ENCODE results near the gene CLEC2A.
"Not testable (repeated sequence)": the region's sequence is repeated elsewhere in the genome, so short reads cannot be mapped to it uniquely, and the experiment has no call there.

Gene CLEC2A

DNA sequence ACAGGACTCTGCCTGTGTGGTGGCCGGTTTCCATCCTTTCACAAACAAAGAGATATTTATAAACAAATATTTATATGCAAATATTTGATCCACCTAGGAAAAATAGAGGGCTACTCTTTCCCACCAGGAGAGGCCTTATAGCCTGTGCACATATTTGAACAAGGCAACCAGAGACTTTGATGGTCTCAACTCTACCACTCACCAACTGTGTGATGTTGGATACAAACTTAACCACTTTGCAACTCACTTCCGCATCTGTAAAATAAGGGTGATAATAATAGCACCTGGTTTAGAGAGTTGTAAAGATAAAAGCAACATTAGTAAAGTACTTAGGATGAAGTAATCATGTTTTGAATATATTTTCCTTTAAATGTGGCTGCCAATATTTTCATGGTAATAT is 37.5 kb upstream of the CLEC2A start:
- TF ChIP-seq, protein P1, sequence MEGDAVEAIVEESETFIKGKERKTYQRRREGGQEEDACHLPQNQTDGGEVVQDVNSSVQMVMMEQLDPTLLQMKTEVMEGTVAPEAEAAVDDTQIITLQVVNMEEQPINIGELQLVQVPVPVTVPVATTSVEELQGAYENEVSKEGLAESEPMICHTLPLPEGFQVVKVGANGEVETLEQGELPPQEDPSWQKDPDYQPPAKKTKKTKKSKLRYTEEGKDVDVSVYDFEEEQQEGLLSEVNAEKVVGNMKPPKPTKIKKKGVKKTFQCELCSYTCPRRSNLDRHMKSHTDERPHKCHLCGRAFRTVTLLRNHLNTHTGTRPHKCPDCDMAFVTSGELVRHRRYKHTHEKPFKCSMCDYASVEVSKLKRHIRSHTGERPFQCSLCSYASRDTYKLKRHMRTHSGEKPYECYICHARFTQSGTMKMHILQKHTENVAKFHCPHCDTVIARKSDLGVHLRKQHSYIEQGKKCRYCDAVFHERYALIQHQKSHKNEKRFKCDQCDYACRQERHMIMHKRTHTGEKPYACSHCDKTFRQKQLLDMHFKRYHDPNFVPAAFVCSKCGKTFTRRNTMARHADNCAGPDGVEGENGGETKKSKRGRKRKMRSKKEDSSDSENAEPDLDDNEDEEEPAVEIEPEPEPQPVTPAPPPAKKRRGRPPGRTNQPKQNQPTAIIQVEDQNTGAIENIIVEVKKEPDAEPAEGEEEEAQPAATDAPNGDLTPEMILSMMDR (IDR thresholded peaks at IDR 0.05; ENCODE audit: low read depth, low read length), result no peak
- no peak for DNase-seq (ENCODE audit: low read depth in 2 of 2)
- H3K4me3 ChIP-seq (replicated peaks in 1 of 2; ENCODE audit: low read depth in 2 of 2, low read length in 2 of 2), result no peak overlapping the region

DNA sequence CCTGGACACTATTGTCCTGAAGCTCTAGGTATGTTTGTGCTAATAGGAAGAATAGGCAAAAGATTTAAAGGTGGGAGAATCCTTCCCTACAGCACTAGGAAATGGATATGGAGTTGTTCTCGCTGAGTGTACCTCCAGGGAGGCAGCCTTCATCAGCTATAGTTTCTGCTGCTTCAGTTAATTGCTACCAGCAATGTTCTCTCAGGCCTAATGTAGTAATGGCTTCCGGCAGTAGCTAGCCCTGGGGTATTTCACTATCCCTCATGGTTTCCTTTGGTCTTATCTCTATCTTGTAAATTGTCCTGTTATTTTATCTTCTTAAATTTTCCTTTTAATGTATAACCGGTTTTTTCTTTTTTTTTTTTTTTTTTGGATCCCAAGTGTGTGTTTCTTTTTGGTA is 29.7 kb upstream of the CLEC2A start:
- H3K4me3 ChIP-seq (replicated peaks in 1 of 2; ENCODE audit: low read depth in 2 of 2, low read length in 2 of 2), result no peak overlapping the region
- TF ChIP-seq, protein P1 (IDR thresholded peaks at IDR 0.05; ENCODE audit: low read depth, low read length), result no peak
- DNase-seq (ENCODE audit: low read depth in 2 of 2), result no peak

DNA sequence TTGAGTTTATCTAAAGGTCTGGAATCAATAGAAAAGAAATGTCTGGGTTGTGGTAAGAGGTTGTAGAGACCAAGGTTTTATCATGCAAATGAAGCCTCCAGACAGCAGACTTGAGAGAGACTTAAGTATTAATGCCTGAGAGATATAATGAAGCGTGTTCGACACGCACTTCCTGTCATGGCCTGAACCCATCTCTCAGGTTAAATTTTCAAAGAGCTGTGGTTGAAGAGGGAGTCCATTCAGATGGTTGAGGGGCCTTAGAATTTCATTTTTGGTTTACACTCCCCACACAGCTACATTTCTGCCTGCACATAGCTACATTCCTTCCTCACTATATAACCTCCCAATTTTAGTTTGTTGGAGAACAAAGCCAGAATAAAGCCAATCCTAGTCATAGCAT is 28.9 kb upstream of the CLEC2A start:
- TF ChIP-seq, protein P1 (IDR thresholded peaks at IDR 0.05; ENCODE audit: low read depth, low read length), result no peak
- no peak for DNase-seq (ENCODE audit: low read depth in 2 of 2)
- H3K4me3 ChIP-seq (replicated peaks in 1 of 2; ENCODE audit: low read depth in 2 of 2, low read length in 2 of 2), result no peak overlapping the region

GRCh38 chr12:9960590-9960989 is 28.4 kb upstream of the CLEC2A start:
- H3K4me3 ChIP-seq (replicated peaks in 1 of 2; ENCODE audit: low read depth in 2 of 2, low read length in 2 of 2), result no peak overlapping the region
- no peak for DNase-seq (ENCODE audit: low read depth in 2 of 2)
- TF ChIP-seq, protein P1 (IDR thresholded peaks at IDR 0.05; ENCODE audit: low read depth, low read length), result no peak

- no peak overlapping the region for H3K4me3 ChIP-seq (replicated peaks in 1 of 2; ENCODE audit: low read depth in 2 of 2, low read length in 2 of 2)
- no peak for DNase-seq (ENCODE audit: low read depth in 2 of 2)
- TF ChIP-seq, protein P1 (IDR thresholded peaks at IDR 0.05; ENCODE audit: low read depth, low read length), result no peak
These were observed 25.7 kb upstream of the CLEC2A start for GRCh38 chr12:9957834-9958233.

GRCh38 chr12:9952954-9953729 is 21.0 kb upstream of the CLEC2A start:
- not testable (repeated sequence) for H3K4me3 ChIP-seq (replicated peaks in 1 of 2; ENCODE audit: low read depth in 2 of 2, low read length in 2 of 2); DNase-seq (ENCODE audit: low read depth in 2 of 2)

GRCh38 chr12:9951026-9951675 is 19.0 kb upstream of the CLEC2A start:
- DNase-seq (ENCODE audit: low read depth in 2 of 2), result no peak
- H3K4me3 ChIP-seq (replicated peaks in 1 of 2; ENCODE audit: low read depth in 2 of 2, low read length in 2 of 2), result no peak overlapping the region
- TF ChIP-seq, protein P1 (IDR thresholded peaks at IDR 0.05; ENCODE audit: low read depth, low read length), result no peak
